Stimulated activated memory B cell treated with anti-CD40 and anti-IgM and Interleukin-4, amounts not matched to agents 10 μg/mL and 1 μg/mL and 100 μg/mL, for 72 hours (primary cell): ENCODE measurements around the gene LRRC61.
A peak's percentile ranks its signal among the peaks of the same experiment; 100 is the strongest.

Experiments
- ATAC-seq: fragments of 150-1000 bp; cut with Tn5 transposase; 2 replicates; pipeline ENCODE4 v1.10.0; 2021
- H3K27ac Mint-ChIP-seq: one replicate; pipeline ENCODE4 v1.8.0; 2022; ENCODE audit warnings: mild to moderate bottlenecking, mixed read lengths
- H3K27me3 Mint-ChIP-seq: one replicate; pipeline ENCODE4 v1.8.0; 2022; ENCODE audit warnings: mixed read lengths
- H3K36me3 Mint-ChIP-seq: one replicate; pipeline ENCODE4 v1.8.0; 2022; ENCODE audit warnings: mixed read lengths
- H3K4me1 Mint-ChIP-seq: one replicate; pipeline ENCODE4 v1.8.0; 2022; ENCODE audit warnings: mixed read lengths
- H3K4me3 Mint-ChIP-seq: one replicate; pipeline ENCODE4 v1.8.0; 2022; ENCODE audit warnings: mild to moderate bottlenecking, moderate library complexity, mixed read lengths
- H3K9me3 Mint-ChIP-seq: one replicate; pipeline ENCODE4 v1.8.0; 2022; ENCODE audit warnings: mixed read lengths

The LRRC61 gene

GRCh38 chr7:150351587-150352194 is 28.5 kb downstream of the LRRC61 start:
- Mint-ChIP-seq H3K9me3 (no peaks in the 10 kb centered on the region), H3K4me1 (peaks cover 5% of the 10 kb centered on the region), H3K36me3 (no peaks in the 10 kb centered on the region)

GRCh38 chr7:150355666-150356059 is 32.5 kb downstream of the LRRC61 start:
- H3K27ac Mint-ChIP-seq, result no peak overlapping the region
- ATAC-seq, result no peak
- H3K27me3 Mint-ChIP-seq, result no peaks in the 10 kb centered on the region
- peaks cover 35% of the 10 kb centered on the region for H3K4me1 Mint-ChIP-seq
- H3K36me3 Mint-ChIP-seq, result no peaks in the 10 kb centered on the region
- no peak overlapping the region for H3K4me3 Mint-ChIP-seq
- H3K9me3 Mint-ChIP-seq, result peaks cover 6% of the 10 kb centered on the region

More at GRCh38 chr7:150351587-150352194, 28.5 kb downstream of the LRRC61 start:
- ATAC-seq, result no peak
- Mint-ChIP-seq H3K4me3 (no peak overlapping the region), H3K27me3 (peaks cover 2% of the 10 kb centered on the region), H3K27ac (no peak overlapping the region)

- H3K4me3 Mint-ChIP-seq, result no peak overlapping the region
- ATAC-seq, result no peak
- H3K36me3 Mint-ChIP-seq, result no peaks in the 10 kb centered on the region
- no peaks in the 10 kb centered on the region for H3K27me3 Mint-ChIP-seq
- no peak overlapping the region for H3K27ac Mint-ChIP-seq
- H3K4me1 Mint-ChIP-seq, result peaks cover 35% of the 10 kb centered on the region
- H3K9me3 Mint-ChIP-seq, result peaks cover 6% of the 10 kb centered on the region
Measured at GRCh38 chr7:150356265-150356897, 33.2 kb downstream of the LRRC61 start.

GRCh38 chr7:150357270-150357669 is 34.1 kb downstream of the LRRC61 start:
- Mint-ChIP-seq H3K4me3 (no peak overlapping the region), H3K9me3 (peaks cover 6% of the 10 kb centered on the region), H3K4me1 (peaks cover 35% of the 10 kb centered on the region), H3K36me3 (no peaks in the 10 kb centered on the region), H3K27ac (peak overlapping the region; percentile 80), H3K27me3 (no peaks in the 10 kb centered on the region)
- peak; percentile 70 for ATAC-seq

- H3K36me3 Mint-ChIP-seq, result no peaks in the 10 kb centered on the region
- no peak overlapping the region for H3K4me3 Mint-ChIP-seq
- H3K27me3 Mint-ChIP-seq, result no peaks in the 10 kb centered on the region
- peaks cover 6% of the 10 kb centered on the region for H3K9me3 Mint-ChIP-seq
- ATAC-seq, result peak; percentile 39
- H3K27ac Mint-ChIP-seq, result peak overlapping the region; percentile 80
- peaks cover 41% of the 10 kb centered on the region for H3K4me1 Mint-ChIP-seq
Measured at GRCh38 chr7:150357771-150358427, 34.7 kb downstream of the LRRC61 start.

GRCh38 chr7:150358433-150358832 is 35.3 kb downstream of the LRRC61 start:
- Mint-ChIP-seq H3K27me3 (no peaks in the 10 kb centered on the region), H3K9me3 (peaks cover 6% of the 10 kb centered on the region), H3K27ac (peak overlapping the region; percentile 80), H3K36me3 (no peaks in the 10 kb centered on the region), H3K4me3 (no peak overlapping the region), H3K4me1 (peaks cover 46% of the 10 kb centered on the region)
- ATAC-seq, result no peak

GRCh38 chr7:150358988-150359621 is 36.0 kb downstream of the LRRC61 start:
- no peaks in the 10 kb centered on the region for H3K36me3 Mint-ChIP-seq
- H3K27ac Mint-ChIP-seq, result peak overlapping the region; percentile 80
- H3K4me3 Mint-ChIP-seq, result no peak overlapping the region
- H3K4me1 Mint-ChIP-seq, result peaks cover 53% of the 10 kb centered on the region
- H3K9me3 Mint-ChIP-seq, result peaks cover 6% of the 10 kb centered on the region
- no peaks in the 10 kb centered on the region for H3K27me3 Mint-ChIP-seq
- no peak for ATAC-seq

GRCh38 chr7:150359622-150360362 is 36.6 kb downstream of the LRRC61 start:
- Mint-ChIP-seq H3K27ac (peak overlapping the region; percentile 80), H3K9me3 (peaks cover 6% of the 10 kb centered on the region), H3K4me3 (no peak overlapping the region), H3K27me3 (no peaks in the 10 kb centered on the region), H3K36me3 (no peaks in the 10 kb centered on the region), H3K4me1 (peaks cover 56% of the 10 kb centered on the region)
- no peak for ATAC-seq

GRCh38 chr7:150360363-150361058 is 37.4 kb downstream of the LRRC61 start:
- Mint-ChIP-seq H3K4me1 (peaks cover 62% of the 10 kb centered on the region), H3K4me3 (no peak overlapping the region), H3K9me3 (peaks cover 6% of the 10 kb centered on the region), H3K36me3 (no peaks in the 10 kb centered on the region), H3K27ac (peak overlapping the region; percentile 80), H3K27me3 (no peaks in the 10 kb centered on the region)
- no peak for ATAC-seq

GRCh38 chr7:150361402-150361801 is 38.2 kb downstream of the LRRC61 start:
- no peak for ATAC-seq
- Mint-ChIP-seq H3K9me3 (peaks cover 6% of the 10 kb centered on the region), H3K27me3 (no peaks in the 10 kb centered on the region), H3K4me1 (peaks cover 68% of the 10 kb centered on the region), H3K36me3 (no peaks in the 10 kb centered on the region), H3K27ac (no peak overlapping the region), H3K4me3 (no peak overlapping the region)

- ATAC-seq, result no peak
- peak overlapping the region; percentile 98 for H3K27ac Mint-ChIP-seq
Measured at GRCh38 chr7:150361807-150362621, 38.9 kb downstream of the LRRC61 start.

GRCh38 chr7:150363370-150363769 is 40.2 kb downstream of the LRRC61 start:
- Mint-ChIP-seq H3K4me3 (no peak overlapping the region), H3K9me3 (peaks cover 6% of the 10 kb centered on the region), H3K27me3 (no peaks in the 10 kb centered on the region), H3K4me1 (peaks cover 64% of the 10 kb centered on the region), H3K36me3 (no peaks in the 10 kb centered on the region), H3K27ac (peak overlapping the region; percentile 98)
- no peak for ATAC-seq

More at GRCh38 chr7:150361807-150362621, 38.9 kb downstream of the LRRC61 start:
- no peaks in the 10 kb centered on the region for H3K36me3 Mint-ChIP-seq
- peaks cover 69% of the 10 kb centered on the region for H3K4me1 Mint-ChIP-seq
- H3K27me3 Mint-ChIP-seq, result no peaks in the 10 kb centered on the region
- H3K4me3 Mint-ChIP-seq, result no peak overlapping the region
- peaks cover 6% of the 10 kb centered on the region for H3K9me3 Mint-ChIP-seq

GRCh38 chr7:150363872-150364271 is 40.7 kb downstream of the LRRC61 start:
- Mint-ChIP-seq H3K4me1 (peaks cover 59% of the 10 kb centered on the region), H3K27me3 (no peaks in the 10 kb centered on the region), H3K36me3 (no peaks in the 10 kb centered on the region), H3K27ac (peak overlapping the region; percentile 98), H3K9me3 (peaks cover 6% of the 10 kb centered on the region), H3K4me3 (no peak overlapping the region)
- peak; percentile 52 for ATAC-seq

- Mint-ChIP-seq H3K4me3 (no peak overlapping the region), H3K27me3 (no peaks in the 10 kb centered on the region), H3K9me3 (peaks cover under 1% of the 10 kb centered on the region), H3K36me3 (peaks cover 7% of the 10 kb centered on the region), H3K4me1 (peaks cover 55% of the 10 kb centered on the region), H3K27ac (peak overlapping the region; percentile 98)
- no peak for ATAC-seq
Measured at GRCh38 chr7:150365194-150365593, 42.0 kb downstream of the LRRC61 start.
